GM13976 (cell line): ENCODE data around the gene NEB.

Experiments
- DNase-seq: peaks from one replicate; pipeline ENCODE4 v3.0.0; 2012; ENCODE audit warnings: low spot score
- CTCF ChIP-seq: IDR thresholded peaks from 2 replicates; pipeline ENCODE4 v1.5.1; 2012; ENCODE audit warnings: borderline replicate concordance, mild to moderate bottlenecking; ENCODE audit not compliant: insufficient read depth; ENCODE audit errors: extremely low read depth, missing control alignments, control extremely low read depth
- in situ Hi-C: fragments of 300-500 bp; cut with MboI; formaldehyde crosslinking; loops from one replicate; pipeline ENCODE4 v1.12.0; 2022; ENCODE audit warnings: low sequenced_read_pairs, mixed read lengths, inconsistent platforms; ENCODE audit not compliant: unreplicated experiment

NEB gene

DNA sequence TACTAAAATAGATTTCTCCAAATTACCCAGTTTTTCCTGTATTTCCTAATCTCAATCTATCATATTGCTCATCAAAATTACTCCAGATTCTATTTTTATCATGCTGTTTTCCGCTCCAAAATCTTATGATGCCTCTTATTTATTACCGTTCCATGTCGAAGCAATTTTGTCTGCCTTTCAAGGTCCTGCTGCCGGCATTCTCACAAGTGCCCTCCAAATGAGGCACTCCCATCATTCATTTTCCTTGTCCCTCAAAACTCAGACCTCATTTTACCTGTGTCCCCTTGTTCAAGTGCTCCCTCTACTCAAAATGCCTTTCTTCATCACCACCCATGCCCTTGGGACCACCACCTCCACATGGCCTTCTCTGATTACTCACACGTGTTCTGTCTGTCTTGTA is 13.1 kb downstream of the NEB start:
- in situ Hi-C loops, result no loop called here
- no peak for TF ChIP-seq CTCF
- DNase-seq, result no peak

DNA sequence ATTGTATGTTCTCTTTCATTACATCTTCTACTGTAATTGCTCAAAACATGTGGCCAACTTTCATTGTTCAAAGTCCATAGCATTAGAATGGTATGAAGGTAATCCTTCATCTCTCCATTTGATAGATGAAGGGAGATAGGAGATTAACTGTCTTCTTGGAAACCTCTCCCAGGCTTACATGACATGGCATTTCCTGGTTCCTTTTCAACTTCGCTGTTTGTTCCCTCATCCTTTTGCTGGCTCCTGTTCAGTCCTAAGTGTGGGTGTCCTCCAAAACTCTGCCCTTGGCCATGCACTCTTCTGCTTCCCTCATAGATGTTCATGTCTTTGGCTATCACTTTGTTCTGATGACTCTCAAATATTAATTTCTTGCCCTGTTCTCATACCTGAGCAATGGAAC is 13.8 kb downstream of the NEB start:
- TF ChIP-seq CTCF, result no peak
- no peak for DNase-seq
- in situ Hi-C loops, result no loop called here

- no peak for DNase-seq
- TF ChIP-seq CTCF, result no peak
- in situ Hi-C loops, result no loop called here
Observed at GRCh38 chr2:151718796-151719195, 15.5 kb downstream of the NEB start.

- TF ChIP-seq CTCF, result no peak
- in situ Hi-C loops, result no loop called here
- no peak for DNase-seq
Observed at GRCh38 chr2:151718247-151718646, 16.0 kb downstream of the NEB start.

GRCh38 chr2:151716721-151717120 is 17.6 kb downstream of the NEB start:
- DNase-seq, result no peak
- TF ChIP-seq CTCF, result no peak

GRCh38 chr2:151713291-151713903 is 20.9 kb downstream of the NEB start:
- TF ChIP-seq CTCF, result no peak
- DNase-seq, result peak; percentile 24
- in situ Hi-C loops, result no loop called here

More at GRCh38 chr2:151716721-151717120, 17.6 kb downstream of the NEB start:
- in situ Hi-C loops, result no loop called here
